Panc1 (cell line): ENCODE results near the gene ZNF85.

Experiments
- CTCF ChIP-seq: fragments of 450-650 bp; IDR thresholded peaks from 2 replicates; pipeline ENCODE4 v1.5.1; 2017; ENCODE audit warnings: mild to moderate bottlenecking
- POLR2AphosphoS5 ChIP-seq: IDR thresholded peaks from 2 replicates; pipeline ENCODE4 v1.6.1; 2012; ENCODE audit warnings: mild to moderate bottlenecking, low read depth, low read length, moderate library complexity
- REST ChIP-seq, 2 experiments: IDR thresholded peaks; 2 replicates each; pipeline ENCODE4 v1.6.1; 2011 to 2012; ENCODE audit warnings: low read depth in 2 of 2, control low read depth in 1 of 2, low read length in 1 of 2, mild to moderate bottlenecking in 1 of 2, moderate library complexity in 1 of 2; ENCODE audit not compliant: insufficient read depth in 1 of 2
- SIN3A ChIP-seq: IDR thresholded peaks from 2 replicates; pipeline ENCODE4 v1.6.1; 2012; ENCODE audit warnings: low read depth, mild to moderate bottlenecking, low read length, moderate library complexity, borderline replicate concordance; ENCODE audit not compliant: insufficient read depth
- TCF7L2 ChIP-seq: IDR thresholded peaks from 2 replicates; pipeline ENCODE4 v1.6.1; 2011; ENCODE audit warnings: mild to moderate bottlenecking, low read depth, low read length, inconsistent platforms

- no peak for TF ChIP-seq CTCF
- TF ChIP-seq SIN3A, result no peak
- TF ChIP-seq POLR2AphosphoS5, result no peak
- TF ChIP-seq REST (IDR thresholded peaks at IDR 0.05; ENCODE audit: insufficient read depth in 1 of 2, low read depth in 2 of 2, low read length in 1 of 2), result no peak
- TF ChIP-seq TCF7L2, result no peak
Observed at GRCh38 chr19:20969898-20970297, 46.8 kb downstream of the ZNF85 start.
